ENCODE measurements around the gene TOM1L2. TPM values are rescaled to one million over a fixed set of nuclear protein-coding genes. Genes with fewer than 3 reads are reported as not detected.
A peak's percentile ranks its signal among the peaks of the same experiment; 100 is the strongest.
"Not testable (repeated sequence)": the region's sequence is repeated elsewhere in the genome, so short reads cannot be mapped to it uniquely, and the experiment has no call there.

TOM1L2 gene
- polyA plus RNA-seq, 12 donors: 24.6 to 54.9 (median 38.8) TPM; not detected in 1

GRCh38 chr17:17975436-17975835 lies 3.2 kb upstream of the TOM1L2 start:
- DNase-seq: no peak

GRCh38 chr17:17972952-17973254 lies 703 bp upstream of the TOM1L2 start:
- no peak for DNase-seq

GRCh38 chr17:17971431-17972125 lies 622 bp downstream of the TOM1L2 start:
- DNase-seq: peak; percentile 18

GRCh38 chr17:17970699-17971430 lies 1.3 kb downstream of the TOM1L2 start:
- DNase-seq: no peak

GRCh38 chr17:17966399-17966798 lies 5.8 kb downstream of the TOM1L2 start:
- no peak for DNase-seq

- DNase-seq: no peak
Measured at GRCh38 chr17:17965152-17965721, 7.0 kb downstream of the TOM1L2 start.

GRCh38 chr17:17964710-17965109 lies 7.5 kb downstream of the TOM1L2 start:
- DNase-seq: no peak

- no peak for DNase-seq
Measured at GRCh38 chr17:17963694-17964436, 8.3 kb downstream of the TOM1L2 start.

GRCh38 chr17:17963066-17963465 lies 9.1 kb downstream of the TOM1L2 start:
- DNase-seq: no peak

- no peak for DNase-seq
Measured at GRCh38 chr17:17960500-17961030, 11.6 kb downstream of the TOM1L2 start.

GRCh38 chr17:17959520-17960361 lies 12.5 kb downstream of the TOM1L2 start:
- DNase-seq: peak; percentile 53

- no peak for DNase-seq
Measured at GRCh38 chr17:17958982-17959381, 13.2 kb downstream of the TOM1L2 start.

- DNase-seq: no peak
Measured at GRCh38 chr17:17957584-17957916, 14.7 kb downstream of the TOM1L2 start.

GRCh38 chr17:17955790-17956341 lies 16.3 kb downstream of the TOM1L2 start:
- not testable (repeated sequence) for DNase-seq

- DNase-seq: no peak
Measured at GRCh38 chr17:17954079-17954478, 18.1 kb downstream of the TOM1L2 start.

- DNase-seq: no peak
Measured at GRCh38 chr17:17952691-17953090, 19.5 kb downstream of the TOM1L2 start.

GRCh38 chr17:17951524-17951923 lies 20.7 kb downstream of the TOM1L2 start:
- DNase-seq: no peak

GRCh38 chr17:17950806-17951205 lies 21.4 kb downstream of the TOM1L2 start:
- DNase-seq: no peak

- DNase-seq: no peak
Measured at GRCh38 chr17:17950347-17950746, 21.9 kb downstream of the TOM1L2 start.

- no peak for DNase-seq
Measured at GRCh38 chr17:17947966-17948365, 24.2 kb downstream of the TOM1L2 start.

GRCh38 chr17:17947309-17947708 lies 24.9 kb downstream of the TOM1L2 start:
- DNase-seq: no peak

Data from muscle of arm (tissue), 12 donors.